Placental epithelial cell (primary cell): ENCODE data around the gene LRRC37B. TPM values are rescaled to one million over a fixed set of nuclear protein-coding genes. Genes with fewer than 3 reads are reported as not detected.

Experiments
- small RNA-seq: library from RNA; depleted of rRNA; stranded (forward); fragments of <200 nt; gene quantifications from one replicate; pipeline ENCODE3, GENCODE V24; 2012
- total RNA-seq: library from RNA; depleted of rRNA; stranded (reverse); fragments of >200 nt; gene quantifications from 2 replicates; pipeline ENCODE4 v1.2.3, GENCODE V29; 2012

LRRC37B gene
- total RNA-seq, result 8.6 and 13.3 TPM in 2 replicates

GRCh38 chr17:32006957-32007462 lies at the start of gene LRRC37B:
LRRC37B (plus strand) TSS chr17:32007383; CDS start chr17:32021393, 14,010 bp downstream.

Small RNAs within 50 kb of the gene (small RNA-seq; reads per million reads assigned to genes)
- not detected for gene AC090616.4
- not detected for gene RNA5SP437

Other genes with a start within 250 kb of the LRRC37B start
- gene COPRS, start 148.1 kb upstream of the LRRC37B start, total RNA-seq, result 18.8 and 23.4 TPM in 2 replicates
- gene UTP6, start 105.7 kb upstream of the LRRC37B start, total RNA-seq, result 25.1 and 35.6 TPM in 2 replicates
- gene SUZ12, start 70.4 kb upstream of the LRRC37B start, total RNA-seq, result 12.3 and 16.1 TPM in 2 replicates
- gene RHOT1, start 135.1 kb downstream of the LRRC37B start, total RNA-seq, result 26.2 and 27.1 TPM in 2 replicates